Measurements from ENCODE around the gene UIMC1. TPM values are rescaled to one million over a fixed set of nuclear protein-coding genes. Genes with fewer than 3 reads are reported as not detected.
A peak's percentile ranks its signal among the peaks of the same experiment; 100 is the strongest.

UIMC1 gene
- total RNA-seq, 1 donor from 2014 or later: 24.5 TPM

DNA sequence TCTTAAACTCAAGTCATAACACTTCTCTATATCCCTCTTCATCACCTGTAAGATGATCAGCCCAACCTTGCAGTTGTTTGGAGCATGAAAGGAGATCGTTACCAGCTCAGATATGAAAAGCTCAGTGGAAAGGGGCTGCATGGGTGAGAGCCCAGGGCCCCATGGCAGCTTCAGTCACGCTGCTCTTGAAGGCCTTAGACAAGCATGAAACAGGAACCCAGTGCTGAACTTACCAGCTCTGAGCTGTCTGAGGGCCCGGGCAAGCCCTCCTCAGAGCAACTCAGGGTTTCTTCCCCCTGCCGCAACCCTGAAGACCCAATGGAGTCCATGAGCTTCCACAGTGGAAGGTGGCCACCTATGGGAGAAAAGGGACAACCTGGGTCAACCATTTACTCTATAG is 110.7 kb downstream of the UIMC1 start:
- no peak overlapping the region for H3K4me3 ChIP-seq (ENCODE audit: low read depth, low read length)
- no peaks in the 10 kb centered on the region for H3K27me3 ChIP-seq (ENCODE audit: control insufficient read depth, insufficient read depth, low read length)
- FAIRE-seq (no peak), DNase-seq (ENCODE audit: low read depth) (no peak)
- TF ChIP-seq, protein P1, sequence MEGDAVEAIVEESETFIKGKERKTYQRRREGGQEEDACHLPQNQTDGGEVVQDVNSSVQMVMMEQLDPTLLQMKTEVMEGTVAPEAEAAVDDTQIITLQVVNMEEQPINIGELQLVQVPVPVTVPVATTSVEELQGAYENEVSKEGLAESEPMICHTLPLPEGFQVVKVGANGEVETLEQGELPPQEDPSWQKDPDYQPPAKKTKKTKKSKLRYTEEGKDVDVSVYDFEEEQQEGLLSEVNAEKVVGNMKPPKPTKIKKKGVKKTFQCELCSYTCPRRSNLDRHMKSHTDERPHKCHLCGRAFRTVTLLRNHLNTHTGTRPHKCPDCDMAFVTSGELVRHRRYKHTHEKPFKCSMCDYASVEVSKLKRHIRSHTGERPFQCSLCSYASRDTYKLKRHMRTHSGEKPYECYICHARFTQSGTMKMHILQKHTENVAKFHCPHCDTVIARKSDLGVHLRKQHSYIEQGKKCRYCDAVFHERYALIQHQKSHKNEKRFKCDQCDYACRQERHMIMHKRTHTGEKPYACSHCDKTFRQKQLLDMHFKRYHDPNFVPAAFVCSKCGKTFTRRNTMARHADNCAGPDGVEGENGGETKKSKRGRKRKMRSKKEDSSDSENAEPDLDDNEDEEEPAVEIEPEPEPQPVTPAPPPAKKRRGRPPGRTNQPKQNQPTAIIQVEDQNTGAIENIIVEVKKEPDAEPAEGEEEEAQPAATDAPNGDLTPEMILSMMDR (IDR thresholded peaks at IDR 0.05; ENCODE audit: insufficient read depth, low read length, severe bottlenecking): no peak
- no peaks in the 10 kb centered on the region for H3K36me3 ChIP-seq (ENCODE audit: control insufficient read depth, insufficient read depth, low read length)

GRCh38 chr5:176894298-176894697 is 112.3 kb downstream of the UIMC1 start:
- Histone ChIP-seq H3K27me3 (ENCODE audit: control insufficient read depth, insufficient read depth, low read length) (no peaks in the 10 kb centered on the region), H3K36me3 (ENCODE audit: control insufficient read depth, insufficient read depth, low read length) (no peaks in the 10 kb centered on the region), H3K4me3 (ENCODE audit: low read depth, low read length) (no peak overlapping the region)
- no peak for FAIRE-seq
- no peak for DNase-seq (ENCODE audit: low read depth)
- TF ChIP-seq, protein P1 (IDR thresholded peaks at IDR 0.05; ENCODE audit: insufficient read depth, low read length, severe bottlenecking): no peak

DNA sequence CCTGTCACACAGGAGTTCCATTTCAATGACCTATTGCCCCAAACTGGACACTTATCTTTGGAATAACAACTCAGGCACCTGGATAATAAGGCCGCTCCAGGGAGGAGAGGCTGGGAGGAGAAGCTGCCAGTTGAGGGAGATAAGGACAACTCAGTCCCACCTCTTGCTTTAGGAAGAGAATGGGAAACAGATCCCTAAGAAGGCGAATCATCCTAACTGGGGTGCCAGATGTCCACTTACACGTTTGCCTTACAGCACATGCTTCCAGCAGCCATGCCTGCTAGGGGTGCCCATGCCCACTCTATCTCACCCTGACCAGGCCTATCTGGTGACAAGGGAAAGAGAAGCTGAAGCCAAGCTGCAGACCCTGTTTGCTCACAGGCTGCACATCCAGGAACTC is 113.9 kb downstream of the UIMC1 start:
- DNase-seq (ENCODE audit: low read depth) (no peak), FAIRE-seq (peak; percentile 50)
- no peaks in the 10 kb centered on the region for H3K27me3 ChIP-seq (ENCODE audit: control insufficient read depth, insufficient read depth, low read length)
- no peaks in the 10 kb centered on the region for H3K36me3 ChIP-seq (ENCODE audit: control insufficient read depth, insufficient read depth, low read length)
- no peak overlapping the region for H3K4me3 ChIP-seq (ENCODE audit: low read depth, low read length)
- TF ChIP-seq, protein P1 (IDR thresholded peaks at IDR 0.05; ENCODE audit: insufficient read depth, low read length, severe bottlenecking): no peak

- Histone ChIP-seq H3K36me3 (ENCODE audit: control insufficient read depth, insufficient read depth, low read length) (no peaks in the 10 kb centered on the region), H3K4me3 (ENCODE audit: low read depth, low read length) (no peak overlapping the region), H3K27me3 (ENCODE audit: control insufficient read depth, insufficient read depth, low read length) (no peaks in the 10 kb centered on the region)
- TF ChIP-seq, protein P1 (IDR thresholded peaks at IDR 0.05; ENCODE audit: insufficient read depth, low read length, severe bottlenecking): no peak
- DNase-seq (ENCODE audit: low read depth) (no peak), FAIRE-seq (no peak)
Observed at GRCh38 chr5:176891331-176891958, 115.1 kb downstream of the UIMC1 start.

- TF ChIP-seq, protein P1 (IDR thresholded peaks at IDR 0.05; ENCODE audit: insufficient read depth, low read length, severe bottlenecking): no peak
- DNase-seq (ENCODE audit: low read depth) (no peak), FAIRE-seq (no peak)
- H3K4me3 ChIP-seq (ENCODE audit: low read depth, low read length): no peak overlapping the region
- H3K27me3 ChIP-seq (ENCODE audit: control insufficient read depth, insufficient read depth, low read length): no peaks in the 10 kb centered on the region
- H3K36me3 ChIP-seq (ENCODE audit: control insufficient read depth, insufficient read depth, low read length): no peaks in the 10 kb centered on the region
Observed at GRCh38 chr5:176890455-176891330, 115.9 kb downstream of the UIMC1 start.

Data from bronchial epithelial cell (primary cell).